GM18873 (cell line): ENCODE measurements around the gene ATF1.

Experiments
- ATAC-seq: cut with Tn5 transposase; IDR thresholded peaks from one replicate; pipeline ENCODE4 v1.9.1; 2021; ENCODE audit warnings: mild to moderate bottlenecking, moderate library complexity, moderate number of reproducible peaks; ENCODE audit not compliant: unreplicated experiment, low FRiP score

Gene ATF1

GRCh38 chr12:50763639-50764285 lies at the start of gene ATF1:
Gene ATF1, plus strand, starts transcription at chr12:50764101. Its CDS starts 16,045 bp downstream, at chr12:50780146.
- ATAC-seq: peak; percentile 73

- no peak for ATAC-seq
Measured at GRCh38 chr12:50715174-50715573, 48.7 kb upstream of the ATF1 start.

DNA sequence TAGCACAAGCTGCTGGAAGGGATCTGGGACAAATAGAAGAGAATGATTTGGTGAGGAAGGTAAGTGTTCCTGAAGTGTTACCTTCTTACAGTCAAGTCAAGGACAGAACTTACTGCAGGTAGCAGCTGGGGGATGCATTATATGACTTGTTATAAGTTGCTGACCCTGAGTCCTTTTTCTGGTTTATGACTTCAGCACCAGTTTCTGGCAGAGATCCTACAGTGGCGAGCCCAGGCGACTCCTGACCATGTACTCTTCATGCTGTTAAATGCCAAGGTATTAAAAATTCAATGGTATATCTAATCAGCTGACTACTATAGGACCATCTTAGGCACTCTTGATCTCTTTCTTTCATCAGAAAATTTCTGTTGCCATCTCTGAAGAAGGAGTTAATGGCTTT lies 45.1 kb upstream of the ATF1 start:
- ATAC-seq: no peak

GRCh38 chr12:50720085-50720484 lies 43.8 kb upstream of the ATF1 start:
- ATAC-seq: no peak

GRCh38 chr12:50720501-50720900 lies 43.4 kb upstream of the ATF1 start:
- ATAC-seq: no peak

GRCh38 chr12:50723865-50724264 lies 40.0 kb upstream of the ATF1 start:
- ATAC-seq: no peak

GRCh38 chr12:50725011-50725942 lies 38.6 kb upstream of the ATF1 start:
- no peak for ATAC-seq

DNA sequence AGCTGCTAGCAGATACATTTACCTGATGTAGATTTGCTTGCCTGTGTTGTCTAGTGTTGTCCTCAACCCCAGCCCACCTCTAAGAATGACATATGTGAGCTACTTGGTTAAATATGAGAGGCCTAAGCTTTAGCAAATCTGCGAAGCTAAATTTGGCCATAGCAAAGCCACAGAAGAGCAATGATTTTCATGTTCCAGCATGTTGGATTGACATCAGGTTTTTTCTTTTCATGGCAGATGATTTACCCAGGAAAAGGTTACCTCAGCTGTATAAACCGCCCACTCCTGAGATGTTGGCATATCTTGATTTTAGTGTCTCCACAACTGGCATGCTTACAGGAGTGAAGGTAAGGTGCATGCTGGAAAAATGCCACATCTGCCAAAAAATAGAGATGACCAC lies 36.4 kb upstream of the ATF1 start:
- ATAC-seq: no peak

DNA sequence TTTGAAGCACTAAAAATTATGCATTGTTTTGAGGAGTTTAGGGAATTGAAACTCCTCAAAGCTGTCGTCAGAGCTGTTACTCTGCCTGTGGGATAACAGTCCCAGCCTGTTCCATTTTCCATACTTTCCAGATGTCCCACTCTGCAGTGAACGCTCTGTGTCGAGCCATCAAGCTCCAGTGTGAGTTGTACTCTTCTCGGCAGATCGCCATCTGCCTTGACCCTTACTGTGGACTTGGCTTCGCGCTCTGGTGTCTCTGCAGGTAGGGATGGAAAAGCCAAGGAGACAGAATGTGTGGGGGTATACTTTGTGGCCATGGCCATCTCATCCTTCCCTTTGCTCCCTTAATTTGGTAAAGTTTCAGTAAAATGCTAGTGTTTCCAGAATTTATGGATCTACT lies 35.5 kb upstream of the ATF1 start:
- no peak for ATAC-seq

DNA sequence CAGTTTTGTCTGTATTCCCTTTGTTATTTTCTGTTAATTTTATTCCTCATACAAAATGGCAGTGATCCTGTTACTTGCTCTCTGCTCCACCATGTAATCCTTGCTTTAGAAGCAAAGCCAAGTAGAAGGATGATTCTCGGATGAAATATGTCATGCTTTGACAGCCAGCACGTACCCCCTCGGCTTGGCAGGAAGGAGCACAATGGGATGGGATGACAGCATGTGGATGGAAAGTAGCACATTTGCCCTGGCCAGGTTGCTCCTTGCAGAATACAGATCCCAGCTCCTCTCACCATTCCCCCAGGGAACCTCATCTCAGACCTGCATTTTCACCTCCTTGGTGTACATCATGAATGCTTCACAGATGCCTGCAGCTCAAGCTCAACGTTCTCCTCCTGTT lies 35.1 kb upstream of the ATF1 start:
- ATAC-seq: no peak

- ATAC-seq: no peak
Measured at GRCh38 chr12:50732591-50732990, 31.3 kb upstream of the ATF1 start.

DNA sequence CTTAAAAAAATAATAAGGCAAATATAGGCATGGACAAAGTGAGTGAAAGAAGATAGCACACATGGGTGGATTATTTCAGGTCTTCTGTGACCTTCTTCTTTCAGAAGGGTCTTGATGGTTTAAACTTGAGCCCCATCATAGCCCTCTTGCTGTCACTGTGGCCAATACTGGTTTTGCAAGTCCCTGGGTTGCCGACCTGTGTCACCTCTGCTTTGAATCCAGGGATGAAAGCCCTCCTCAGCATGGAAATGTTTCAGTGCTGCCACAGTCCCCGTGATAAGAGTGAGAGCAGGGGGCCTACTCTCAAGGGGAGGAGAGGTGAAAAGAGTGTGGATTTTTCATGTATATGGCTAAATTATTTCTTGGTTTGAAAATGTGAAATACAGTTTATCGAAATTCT lies 30.2 kb upstream of the ATF1 start:
- no peak for ATAC-seq

DNA sequence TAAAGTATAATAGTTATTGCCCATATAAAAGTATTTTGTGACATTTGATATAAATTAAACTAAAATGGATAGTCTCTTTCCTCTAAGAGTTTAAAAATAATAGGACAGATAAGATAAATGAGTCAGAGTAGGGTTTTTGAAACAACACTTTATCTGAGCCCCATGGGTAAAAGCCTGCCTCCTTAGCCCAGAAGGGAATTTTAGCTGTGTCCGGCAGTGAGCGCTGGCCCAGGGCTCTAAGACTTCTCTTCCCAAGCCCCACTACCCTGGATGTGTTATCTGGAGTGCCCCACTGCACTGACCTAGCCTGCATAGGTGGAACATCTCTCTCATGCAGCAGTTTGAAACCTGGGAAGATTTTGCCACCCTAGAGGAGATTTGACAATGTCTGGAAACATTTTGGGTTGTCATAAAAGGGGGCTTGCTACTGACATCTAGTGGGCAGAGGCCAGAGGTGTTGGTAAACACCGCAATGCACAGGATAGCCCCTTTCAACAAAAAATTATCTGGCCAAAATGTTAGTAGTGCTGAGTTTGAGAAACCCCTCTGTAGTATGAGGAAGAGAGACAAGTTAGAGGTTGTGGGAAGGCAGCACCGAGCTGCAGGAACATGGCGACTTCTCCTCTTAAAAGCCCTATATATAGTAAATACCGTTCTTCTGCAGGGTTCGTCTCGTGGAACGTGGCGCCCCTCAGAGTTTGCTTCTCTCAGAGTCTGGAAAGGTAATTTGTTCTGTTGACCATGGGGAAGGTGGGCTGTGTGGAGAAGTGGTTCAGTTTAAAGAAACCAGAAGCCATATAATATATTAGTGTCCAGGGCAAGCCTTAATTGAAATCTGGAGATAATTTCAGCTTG lies 29.3 kb upstream of the ATF1 start:
- no peak for ATAC-seq

DNA sequence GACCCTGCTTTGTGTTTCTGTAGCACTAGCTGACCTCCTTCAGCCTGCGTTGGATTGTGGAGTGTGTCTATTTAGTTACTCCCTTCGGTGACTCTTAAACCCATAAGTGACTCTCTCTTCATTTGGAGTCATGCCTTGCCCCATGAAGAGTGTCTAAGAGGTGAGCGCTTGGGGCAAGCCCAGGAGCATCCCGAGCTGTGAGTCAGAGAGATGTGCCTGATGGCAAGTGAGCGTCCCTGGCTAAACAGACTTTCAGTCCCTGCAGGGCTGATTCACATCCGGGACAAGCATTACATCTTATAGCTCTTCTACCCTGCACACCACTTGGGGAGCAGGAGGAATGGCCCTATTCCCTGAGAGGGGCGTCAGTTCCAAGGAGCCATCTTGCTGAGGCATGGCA lies 24.3 kb upstream of the ATF1 start:
- ATAC-seq: no peak

GRCh38 chr12:50740307-50740706 lies 23.6 kb upstream of the ATF1 start:
- ATAC-seq: no peak

GRCh38 chr12:50742776-50743175 lies 21.1 kb upstream of the ATF1 start:
- no peak for ATAC-seq

DNA sequence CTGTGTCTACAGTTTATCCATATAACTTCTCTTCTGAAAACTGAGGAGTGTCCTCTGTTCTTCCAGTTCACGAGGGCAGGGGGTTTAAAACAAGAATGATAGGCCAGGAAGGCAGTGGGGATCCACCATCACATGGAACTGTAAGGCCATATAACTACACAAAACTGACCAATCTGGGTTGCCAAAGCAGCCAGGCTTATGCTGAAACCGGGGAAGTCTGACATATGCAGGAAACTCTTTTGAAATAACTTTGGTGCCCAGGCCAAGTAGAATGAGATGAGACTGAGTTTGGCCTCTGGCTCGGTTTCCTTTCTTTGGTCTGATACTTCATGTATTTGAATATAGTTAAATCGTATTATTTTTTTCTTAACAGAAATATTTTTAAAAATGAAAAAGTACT lies 18.0 kb upstream of the ATF1 start:
- no peak for ATAC-seq

DNA sequence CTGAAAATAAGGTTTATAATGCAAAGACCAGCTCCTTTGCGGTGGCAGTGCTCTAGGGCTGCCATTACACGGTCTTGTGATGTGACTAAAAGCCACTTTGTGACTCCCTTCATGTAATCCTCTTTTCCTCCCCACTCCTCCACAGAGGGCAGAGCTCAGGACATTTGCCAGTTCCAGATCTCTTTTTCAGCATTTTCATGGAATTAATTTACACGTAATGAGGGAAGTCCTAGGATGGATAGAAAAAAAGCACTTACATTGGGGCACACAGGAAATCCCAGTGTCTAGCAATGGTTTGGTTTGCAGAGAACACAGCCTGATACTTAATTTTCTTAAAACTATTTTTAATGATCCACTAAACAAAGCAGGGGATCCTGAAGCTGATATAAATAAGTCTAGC lies 17.5 kb upstream of the ATF1 start:
- no peak for ATAC-seq

DNA sequence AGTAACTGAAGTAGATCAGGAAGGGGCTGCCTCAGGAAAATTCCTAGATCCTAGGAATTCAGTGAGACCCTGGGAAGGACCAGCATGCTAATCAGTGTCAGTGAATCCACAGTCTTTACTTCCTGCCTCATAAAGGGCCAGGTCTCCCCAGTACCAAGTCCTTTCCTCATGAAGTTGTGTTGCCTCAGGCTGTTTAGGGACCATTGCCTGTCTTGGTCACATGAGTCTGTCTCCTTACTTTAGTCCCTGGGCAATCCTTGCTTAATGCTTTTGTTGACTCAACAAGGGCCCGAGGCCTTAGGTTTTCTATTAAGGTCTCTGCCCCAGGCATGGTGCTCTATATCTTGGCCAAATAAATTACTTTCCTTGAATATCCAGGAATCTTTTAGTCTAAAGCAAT lies 16.1 kb upstream of the ATF1 start:
- ATAC-seq: no peak

DNA sequence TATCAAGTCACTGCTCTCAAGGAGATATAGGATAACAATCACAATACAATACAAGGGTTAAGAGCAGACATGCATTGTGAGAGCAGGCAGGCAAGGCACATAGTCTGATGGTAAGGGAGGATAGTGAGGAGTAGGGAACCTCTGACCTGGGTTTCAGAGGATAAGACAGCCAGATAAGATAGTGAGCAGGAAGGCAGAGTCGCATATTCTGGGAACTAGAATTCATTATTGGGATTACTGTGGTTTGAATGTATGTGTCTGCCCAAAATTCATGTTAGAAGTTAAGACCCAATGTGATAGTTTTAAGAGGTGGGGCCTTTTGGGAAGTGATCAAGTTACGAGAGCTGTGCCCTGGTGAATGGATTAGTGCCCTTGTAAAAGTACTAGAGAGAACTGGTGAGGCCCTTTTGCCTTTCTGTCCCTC lies 14.4 kb upstream of the ATF1 start:
- no peak for ATAC-seq

DNA sequence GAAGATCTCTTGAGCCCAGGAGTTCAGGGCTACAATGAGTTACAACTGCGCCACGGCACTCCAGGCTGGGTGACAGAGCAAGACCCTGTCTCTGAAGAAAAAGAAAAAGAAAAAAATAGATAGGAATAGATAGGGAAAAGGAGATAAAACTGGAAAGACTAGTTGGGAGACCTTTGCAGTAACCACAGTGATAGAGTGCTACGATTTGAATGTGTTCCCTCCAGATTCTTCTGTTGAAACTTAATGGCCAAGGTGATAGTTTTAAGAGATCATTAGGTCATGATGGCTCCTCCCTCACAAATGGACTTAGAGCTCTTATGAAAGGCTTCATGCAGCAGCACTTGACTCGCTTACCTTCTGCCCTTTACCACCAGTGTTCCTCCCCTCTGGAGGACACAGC lies 13.5 kb upstream of the ATF1 start:
- ATAC-seq: no peak
